BJ (cell line): ENCODE data around the gene TPRN. TPM values are rescaled to one million over a fixed set of nuclear protein-coding genes. Genes with fewer than 3 reads are reported as not detected.

Source experiments
- CTCF ChIA-PET: fragments of 350-600 bp; formaldehyde crosslinking; extraction: SDS; loops from one replicate; lab custom pipeline; 2021; ENCODE audit warnings: antibody characterized with exemption, inconsistent platforms; lab: Yijun Ruan, JAX
- POLR2A ChIA-PET: fragments of 300-600 bp; sonication (Branson Sonifier 250); formaldehyde crosslinking; extraction: SDS; loops from one replicate; lab custom pipeline; 2021; ENCODE audit warnings: antibody characterized with exemption; lab: Charles Lee
- DNase-seq: peaks from one replicate; pipeline ENCODE4 v3.0.0-alpha.2; 2011; ENCODE audit warnings: low read depth
- H3K27me3 ChIP-seq: 2 replicates; pipeline ENCODE4 v1.6.0; 2011; ENCODE audit warnings: low read length; ENCODE audit not compliant: control insufficient read depth, insufficient read depth
- H3K36me3 ChIP-seq: 2 replicates; pipeline ENCODE4 v1.5.1; 2011; ENCODE audit warnings: low read length; ENCODE audit not compliant: control insufficient read depth, insufficient read depth
- H3K4me3 ChIP-seq: 2 replicates; pipeline ENCODE4 v1.5.1; 2011; ENCODE audit warnings: low read depth, mild to moderate bottlenecking, control low read depth, low read length
- polyA plus RNA-seq: library from polyadenylated mRNA; depleted of rRNA; stranded (reverse); fragments of >200 nt; gene quantifications from 2 replicates; pipeline ENCODE4 v1.2.3, GENCODE V29; 2011
- TF ChIP-seq, protein P1 (sequence below): IDR thresholded peaks from 2 replicates; pipeline ENCODE4 v1.5.1; 2011; ENCODE audit warnings: low read depth, mild to moderate bottlenecking, control low read depth, inconsistent platforms, low read length, moderate library complexity; ENCODE audit not compliant: insufficient read depth

The TPRN gene
- polyA plus RNA-seq, 1 experiment = 3.5 TPM

DNA sequence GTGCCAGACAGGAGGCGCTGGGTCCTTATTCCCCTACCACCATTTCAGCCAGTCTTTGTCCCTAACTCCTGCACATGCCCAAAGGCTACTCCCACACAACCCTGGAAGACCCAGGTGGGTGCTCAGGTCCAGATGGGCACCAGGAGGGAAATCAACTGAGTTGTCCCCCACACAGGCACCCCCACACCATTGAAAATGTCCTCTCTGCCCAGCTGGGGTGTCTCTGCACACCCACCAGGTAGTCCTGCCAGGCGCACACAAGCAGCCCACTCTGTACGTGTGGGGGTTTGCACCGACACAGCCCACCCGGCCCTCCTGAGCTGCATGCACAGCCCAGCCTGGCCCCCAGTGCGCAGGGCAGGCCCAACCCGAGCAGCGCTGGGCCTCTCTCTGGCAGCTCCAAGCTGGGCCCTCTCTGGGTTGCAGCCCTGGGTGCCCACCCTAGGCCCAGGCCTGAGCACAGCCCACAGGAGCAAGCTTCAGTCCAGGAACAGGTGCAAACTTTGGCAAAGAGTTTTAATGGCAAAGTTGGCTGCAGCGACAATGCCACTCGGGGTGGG lies 19.3 kb upstream of the TPRN start:
- no peak overlapping the region for H3K4me3 ChIP-seq
- no peaks in the 10 kb centered on the region; the same call in none of the 2 replicates for H3K36me3 ChIP-seq
- CTCF ChIA-PET = no interaction called here
- POLR2A ChIA-PET = no interaction called here
- no peaks in the 10 kb centered on the region for H3K27me3 ChIP-seq
- TF ChIP-seq, protein P1, sequence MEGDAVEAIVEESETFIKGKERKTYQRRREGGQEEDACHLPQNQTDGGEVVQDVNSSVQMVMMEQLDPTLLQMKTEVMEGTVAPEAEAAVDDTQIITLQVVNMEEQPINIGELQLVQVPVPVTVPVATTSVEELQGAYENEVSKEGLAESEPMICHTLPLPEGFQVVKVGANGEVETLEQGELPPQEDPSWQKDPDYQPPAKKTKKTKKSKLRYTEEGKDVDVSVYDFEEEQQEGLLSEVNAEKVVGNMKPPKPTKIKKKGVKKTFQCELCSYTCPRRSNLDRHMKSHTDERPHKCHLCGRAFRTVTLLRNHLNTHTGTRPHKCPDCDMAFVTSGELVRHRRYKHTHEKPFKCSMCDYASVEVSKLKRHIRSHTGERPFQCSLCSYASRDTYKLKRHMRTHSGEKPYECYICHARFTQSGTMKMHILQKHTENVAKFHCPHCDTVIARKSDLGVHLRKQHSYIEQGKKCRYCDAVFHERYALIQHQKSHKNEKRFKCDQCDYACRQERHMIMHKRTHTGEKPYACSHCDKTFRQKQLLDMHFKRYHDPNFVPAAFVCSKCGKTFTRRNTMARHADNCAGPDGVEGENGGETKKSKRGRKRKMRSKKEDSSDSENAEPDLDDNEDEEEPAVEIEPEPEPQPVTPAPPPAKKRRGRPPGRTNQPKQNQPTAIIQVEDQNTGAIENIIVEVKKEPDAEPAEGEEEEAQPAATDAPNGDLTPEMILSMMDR = no peak
- DNase-seq = no peak

DNA sequence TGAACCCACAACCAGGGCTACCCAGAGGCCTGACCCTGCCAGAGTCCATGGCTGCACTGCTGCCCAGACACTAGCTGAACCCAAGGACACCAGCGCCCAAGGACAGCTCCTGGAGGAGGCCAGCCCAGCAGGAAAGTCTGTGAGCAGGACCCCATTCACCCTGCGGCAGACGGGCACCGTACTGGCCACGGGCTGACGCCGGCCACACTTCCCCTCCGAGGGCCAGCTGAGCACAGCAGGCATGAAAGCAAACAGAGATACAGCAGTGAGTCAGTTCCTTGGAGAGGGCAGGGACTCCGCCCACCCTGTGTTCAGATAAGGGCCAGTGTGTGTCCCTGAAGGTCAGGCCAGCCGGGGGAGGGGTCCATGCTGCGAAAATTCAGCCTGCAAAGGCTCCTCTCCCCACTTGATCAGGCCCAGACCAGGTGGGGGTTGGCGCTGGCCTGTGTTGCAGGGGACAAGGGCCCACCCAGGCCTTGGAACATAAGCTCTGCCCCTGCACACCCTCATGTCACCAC lies 18.3 kb upstream of the TPRN start:
- CTCF ChIA-PET = no interaction called here

DNA sequence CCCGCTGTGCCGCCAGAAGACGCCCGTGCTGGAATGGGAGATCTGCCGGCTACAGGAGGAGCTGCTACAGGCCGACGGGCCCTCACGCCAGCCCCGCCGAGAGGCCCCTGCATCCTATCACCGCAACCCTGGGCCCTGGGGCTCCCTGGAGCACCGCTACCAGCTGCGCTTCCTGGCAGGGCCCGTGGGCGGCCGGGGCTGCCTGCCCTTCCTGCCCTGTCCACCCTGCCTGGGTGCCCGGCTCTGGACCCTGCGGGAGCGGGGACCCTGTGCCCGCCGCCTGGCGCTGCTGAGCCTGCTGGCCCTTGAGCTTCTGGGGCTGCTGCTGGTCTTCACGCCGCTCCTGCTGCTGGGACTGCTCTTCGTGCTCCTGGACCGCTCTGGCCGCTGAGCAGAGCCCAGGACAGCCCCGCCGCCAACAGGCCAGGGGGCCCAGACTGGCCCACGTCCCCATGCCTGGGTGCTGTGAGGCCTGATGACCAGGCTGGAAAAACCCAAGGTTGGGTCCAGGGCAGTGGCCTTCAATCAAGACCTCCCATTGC lies 17.7 kb upstream of the TPRN start:
- TF ChIP-seq, protein P1 = no peak
- Histone ChIP-seq H3K36me3 (no peaks in the 10 kb centered on the region; the same call in none of the 2 replicates), H3K4me3 (no peak overlapping the region), H3K27me3 (no peaks in the 10 kb centered on the region)
- DNase-seq = no peak
- ChIA-PET POLR2A (no interaction called here), CTCF (no interaction called here)

More for the DNA sequence above, 18.3 kb upstream of the TPRN start:
- H3K4me3 ChIP-seq = no peak overlapping the region
- no peak for DNase-seq
- POLR2A ChIA-PET = no interaction called here
- H3K27me3 ChIP-seq = no peaks in the 10 kb centered on the region
- TF ChIP-seq, protein P1 = no peak
- H3K36me3 ChIP-seq = no peaks in the 10 kb centered on the region; the same call in none of the 2 replicates

DNA sequence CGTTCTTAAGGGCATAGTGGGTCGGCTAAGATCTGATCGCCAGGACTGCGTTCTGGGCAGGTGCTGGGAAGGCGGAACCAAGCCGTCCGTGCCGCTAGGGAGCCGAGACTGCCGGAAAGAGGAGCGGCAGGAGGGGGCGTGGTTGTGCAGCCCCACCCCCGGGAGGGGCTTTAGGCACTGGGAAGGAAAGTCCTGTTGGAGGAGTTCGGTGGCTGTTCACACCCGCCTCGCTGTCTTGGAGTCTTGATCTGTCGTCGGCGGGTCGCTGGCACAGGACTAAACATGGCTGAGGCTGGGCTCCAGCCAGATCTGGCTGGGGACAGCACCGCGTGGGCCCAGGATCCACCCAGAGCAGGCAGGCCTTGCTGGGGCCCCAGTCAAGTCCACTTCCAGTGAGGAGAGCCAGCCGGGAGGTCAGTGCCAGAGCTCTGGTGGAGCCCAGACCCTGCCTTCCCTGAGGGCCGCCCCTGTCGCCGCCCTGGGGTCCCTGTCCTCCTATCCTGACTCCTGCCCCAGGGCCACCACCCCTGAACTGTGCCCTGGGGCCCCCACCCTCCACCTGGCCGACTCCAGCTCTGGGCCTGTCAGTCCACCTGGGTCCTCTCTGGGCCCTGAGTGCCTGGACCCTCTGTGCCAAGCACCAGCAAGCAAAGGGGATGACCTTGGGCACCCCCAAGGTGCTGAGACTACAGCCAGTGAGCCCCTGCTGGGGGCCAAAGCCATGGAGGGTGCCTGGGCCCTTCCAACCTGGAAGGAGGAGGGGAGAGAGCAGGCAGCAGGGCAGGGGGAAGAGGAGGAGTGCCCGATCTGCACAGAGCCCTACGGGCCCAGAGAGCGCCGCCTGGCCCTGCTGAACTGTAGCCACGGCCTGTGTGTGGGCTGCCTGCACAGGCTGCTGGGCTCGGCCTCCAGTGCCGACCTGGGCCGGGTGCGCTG lies 17.0 kb upstream of the TPRN start:
- TF ChIP-seq, protein P1 = no peak
- ChIA-PET CTCF (interaction anchor here (0.9 kb wide), 1 partner anchor 13 kb away, joined by 3 read pairs; the partner anchor contains the start of gene SLC34A3), POLR2A (no interaction called here)
- no peak overlapping the region for H3K4me3 ChIP-seq
- H3K27me3 ChIP-seq = no peaks in the 10 kb centered on the region
- no peak for DNase-seq
- H3K36me3 ChIP-seq = no peaks in the 10 kb centered on the region; the same call in none of the 2 replicates
